IMR-90 (cell line): ENCODE results near the gene RGS3. TPM values are rescaled to one million over a fixed set of nuclear protein-coding genes. Genes with fewer than 3 reads are reported as not detected.

ENCODE experiments used
- ATAC-seq: fragments of 200-7000 bp; cut with Tn5 transposase; 2 replicates; pipeline ENCODE4 v1.9.1; 2020; ENCODE audit warnings: low read depth, mild to moderate bottlenecking, moderate library complexity
- BruUV-seq: library from RNA; stranded (reverse); fragments of 400-500 nt; replicated peaks from 2 replicates; lab custom pipeline; 2021; lab: Mats Ljungman, UMichigan
- CTCF ChIA-PET: fragments of 300-600 bp; formaldehyde crosslinking; extraction: SDS; loops from one replicate; lab custom pipeline; 2021; ENCODE audit warnings: antibody characterized with exemption; lab: Yijun Ruan, JAX
- POLR2A ChIA-PET: fragments of 300-600 bp; sonication (Branson Sonifier 250); formaldehyde crosslinking; loops from one replicate; lab custom pipeline; 2022; ENCODE audit warnings: antibody characterized with exemption; ENCODE audit not compliant: unreplicated experiment; lab: Charles Lee
- DNase-seq: peaks from one replicate; pipeline ENCODE4 v3.0.0; 2013
- H2AFZ ChIP-seq: replicated peaks from 2 replicates; pipeline ENCODE3; 2013; ENCODE audit warnings: low read length, mild to moderate bottlenecking; ENCODE audit not compliant: poor library complexity
- H2AK5ac ChIP-seq: 2 replicates; pipeline ENCODE4 v1.6.1; 2013; ENCODE audit warnings: low read depth, low read length, inconsistent platforms
- H2AK9ac ChIP-seq: replicated peaks from 2 replicates; pipeline ENCODE3; 2013; ENCODE audit warnings: mild to moderate bottlenecking, low read depth, low read length, moderate library complexity; ENCODE audit not compliant: poor library complexity
- H2BK120ac ChIP-seq: 2 replicates; pipeline ENCODE4 v1.6.1; 2013; ENCODE audit warnings: low read depth, low read length, inconsistent platforms
- H2BK15ac ChIP-seq: 3 replicates; pipeline ENCODE4 v1.6.1; 2013; ENCODE audit warnings: low read depth, low read length, inconsistent platforms
- H2BK20ac ChIP-seq: 2 replicates; pipeline ENCODE4 v1.6.1; 2013; ENCODE audit warnings: low read depth, mild to moderate bottlenecking, inconsistent platforms, low read length, moderate library complexity
- H2BK5ac ChIP-seq: 2 replicates; pipeline ENCODE4 v1.6.1; 2013; ENCODE audit warnings: mild to moderate bottlenecking, low read depth, low read length, inconsistent platforms; ENCODE audit not compliant: poor library complexity, severe bottlenecking
- H3K14ac ChIP-seq: replicated peaks from 2 replicates; pipeline ENCODE4 v1.6.1; 2013; ENCODE audit warnings: low read depth, low read length, inconsistent platforms
- H3K18ac ChIP-seq: 2 replicates; pipeline ENCODE4 v1.6.1; 2013; ENCODE audit warnings: low read depth, low read length, control low read depth
- H3K23ac ChIP-seq: 2 replicates; pipeline ENCODE4 v1.6.1; 2013; ENCODE audit warnings: low read depth, low read length, inconsistent platforms
- H3K27ac ChIP-seq: 2 replicates; pipeline ENCODE4 v1.5.1; 2013; ENCODE audit warnings: mild to moderate bottlenecking, control low read depth, low read length; ENCODE audit not compliant: insufficient read depth
- H3K27me3 ChIP-seq: 2 replicates; pipeline ENCODE4 v1.6.1; 2013; ENCODE audit warnings: low read length; ENCODE audit not compliant: control insufficient read depth, insufficient read depth
- H3K36me3 ChIP-seq: 2 replicates; pipeline ENCODE4 v1.6.1; 2013; ENCODE audit warnings: low read length, mixed read lengths; ENCODE audit not compliant: control insufficient read depth, insufficient read depth
- H3K4ac ChIP-seq: 2 replicates; pipeline ENCODE4 v1.6.1; 2013; ENCODE audit warnings: low read depth, low read length, inconsistent platforms
- H3K4me1 ChIP-seq: 2 replicates; pipeline ENCODE4 v1.6.1; 2013; ENCODE audit warnings: low read length, mixed read lengths; ENCODE audit not compliant: control insufficient read depth, insufficient read depth
- H3K4me2 ChIP-seq: 2 replicates; pipeline ENCODE4 v1.6.1; 2013; ENCODE audit warnings: low read depth, mild to moderate bottlenecking, control low read depth, low read length, moderate library complexity
- H3K4me3 ChIP-seq: 2 replicates; pipeline ENCODE4 v1.5.1; 2013; ENCODE audit warnings: low read depth, mild to moderate bottlenecking, control low read depth, low read length, moderate library complexity; ENCODE audit not compliant: insufficient read depth
- H3K56ac ChIP-seq: 2 replicates; pipeline ENCODE4 v1.6.1; 2013; ENCODE audit warnings: low read length, inconsistent platforms; ENCODE audit not compliant: insufficient read depth; ENCODE audit errors: extremely low read depth
- H3K79me1 ChIP-seq, 2 experiments: 2 replicates each; pipeline ENCODE4 v1.6.1; 2013; ENCODE audit warnings: low read length in 2 of 2, inconsistent platforms in 1 of 2, low read depth in 1 of 2
- H3K9ac ChIP-seq: 2 replicates; pipeline ENCODE4 v1.6.1; 2013; ENCODE audit warnings: low read depth, low read length, control low read depth
- H3K9me1 ChIP-seq: 2 replicates; pipeline ENCODE4 v1.6.1; 2013; ENCODE audit warnings: low read length, inconsistent platforms; ENCODE audit not compliant: insufficient read depth
- H3K9me3 ChIP-seq: 2 replicates; pipeline ENCODE4 v1.6.1; 2013; ENCODE audit warnings: low read length; ENCODE audit not compliant: control insufficient read depth, insufficient read depth
- H4K20me1 ChIP-seq: 2 replicates; pipeline ENCODE4 v1.6.1; 2013; ENCODE audit warnings: low read length, inconsistent platforms; ENCODE audit not compliant: insufficient read depth
- H4K5ac ChIP-seq: 2 replicates; pipeline ENCODE4 v1.6.1; 2013; ENCODE audit warnings: mild to moderate bottlenecking, low read depth, low read length, control low read depth
- H4K8ac ChIP-seq, 2 experiments: 2 replicates each; pipeline ENCODE4 v1.6.1; 2013; ENCODE audit warnings: low read depth in 2 of 2, low read length in 2 of 2, control low read depth in 1 of 2, inconsistent platforms in 1 of 2
- H4K91ac ChIP-seq: 2 replicates; pipeline ENCODE4 v1.6.1; 2013; ENCODE audit warnings: low read depth, low read length, inconsistent platforms; ENCODE audit not compliant: insufficient read depth
- FOS ChIP-seq: fragments of 150-350 bp; IDR thresholded peaks from 2 replicates; pipeline ENCODE4 v1.6.1; 2016; ENCODE audit warnings: low read depth, low read length
- MAFK ChIP-seq: IDR thresholded peaks from 2 replicates; pipeline ENCODE4 v1.6.1; 2012; ENCODE audit warnings: low read depth, low read length, improper control_type of control experiment
- MAZ ChIP-seq: IDR thresholded peaks from 2 replicates; pipeline ENCODE4 v1.6.1; 2012; ENCODE audit warnings: low read depth, mild to moderate bottlenecking, low read length, improper control_type of control experiment, moderate library complexity, borderline replicate concordance
- POLR2A ChIP-seq: IDR thresholded peaks from 2 replicates; pipeline ENCODE4 v1.6.1; 2012; ENCODE audit warnings: mild to moderate bottlenecking, low read depth, low read length
- WGBS, 2 experiments: methylation state at CpG; one replicate each; pipeline versions ENCODE4 v1.1.5 to v1.1.7; 2013; ENCODE audit warnings: missing lambda C conversion rate in 2 of 2; ENCODE audit not compliant: insufficient read length in 1 of 2; ENCODE audit errors: extremely low coverage in 2 of 2; 5-methylcytosine and 5-hydroxymethylcytosine counted together
- dilution Hi-C: fragments of 300-500 bp; cut with HindIII; formaldehyde crosslinking; loops from one replicate; pipeline ENCODE4 v1.14.3; 2018; ENCODE audit warnings: low sequenced_read_pairs; ENCODE audit not compliant: unreplicated experiment
- in situ Hi-C: fragments of 300-500 bp; cut with MboI; formaldehyde crosslinking; loops from 3 replicates; pipeline ENCODE4 v1.14.3; 2019; ENCODE audit warnings: low sequenced_read_pairs, inconsistent platforms, mixed read lengths
- intact Hi-C: fragments of 100-400 bp; cut with micrococcal nuclease; formaldehyde crosslinking; loops from 2 replicates; pipeline ENCODE4 v1.10.0; 2022
- polyA plus RNA-seq, 3 experiments: library from polyadenylated mRNA; depleted of rRNA; stranded (reverse); fragments of >200 nt; gene quantifications; 2 replicates each; pipeline ENCODE4 v1.2.3, GENCODE V29; 2012; ENCODE audit warnings: low replicate concordance in 1 of 3
- total RNA-seq: library from RNA; depleted of rRNA; stranded (reverse); fragments of >200 nt; gene quantifications from 2 replicates; pipeline ENCODE4 v1.2.3, GENCODE V29; 2012

The RGS3 gene
- total and polyA plus RNA-seq, 2 of the 4 experiments (the other 2 are of a cell fraction), result 51.8 to 65.6 TPM

- WGBS, 2 experiments, result 33% methylated on average over 2 of the region's 6 CpGs; no CpG with 5 or more reads in 1 of the 2 experiments
- Histone ChIP-seq H4K20me1 (no peaks in the 10 kb centered on the region), H3K4me3 (no peak overlapping the region), H3K79me1 (no peaks in the 10 kb centered on the region), H4K5ac (no peak overlapping the region; the same call in 1 of the 2 replicates), H2AFZ (no peak overlapping the region), H4K8ac (peak overlapping the region in 1 of 2 experiments; percentile 16; a peak in 2 of 4 replicates), H2BK15ac (0 out of 3 replicates have a peak overlapping the region, but pooled peaks have one; percentile 2), H3K9me3 (no peaks in the 10 kb centered on the region), H3K4me2 (no peak overlapping the region; the same call in 1 of the 2 replicates), H2AK5ac (peak overlapping the region; percentile 2; the same call in 1 of the 2 replicates), H3K9me1 (no peaks in the 10 kb centered on the region), H3K4me1 (peaks cover 12% of the 10 kb centered on the region), H3K4ac (no peak overlapping the region), H3K18ac (no peak overlapping the region), H3K23ac (no peak overlapping the region), H3K14ac (no peak overlapping the region), H3K27ac (no peak overlapping the region), H2AK9ac (no peak overlapping the region), H2BK5ac (no peak overlapping the region), H3K56ac (no peak overlapping the region), H3K36me3 (no peaks in the 10 kb centered on the region), H3K27me3 (peaks cover 8% of the 10 kb centered on the region), H4K91ac (no peak overlapping the region; the same call in 1 of the 2 replicates), H3K9ac (no peak overlapping the region), H2BK20ac (no peak overlapping the region), H2BK120ac (no peak overlapping the region)
- dilution Hi-C loops (no loop called here), intact Hi-C loops (no loop called here), in situ Hi-C loops (no loop called here)
- CTCF ChIA-PET, result interaction anchor here (0.6 to 0.8 kb wide), 2 partner anchors 9 to 925 kb away, joined by 3 to 4 read pairs; no protein-coding TSS in a partner anchor
- no peak for TF ChIP-seq POLR2A
- TF ChIP-seq FOS, result no peak
- no peak for TF ChIP-seq MAZ
- no peak for TF ChIP-seq MAFK
- no TSS peak for BruUV-seq
- DNase-seq, result no peak
- ATAC-seq, result peak; percentile 21; the same call in 1 of the 2 replicates
- POLR2A ChIA-PET, result interaction anchor here (0.5 kb wide), 1 partner anchor 15 kb away, joined by 9 read pairs; no protein-coding TSS in a partner anchor
Measured at GRCh38 chr9:113468716-113469448, 5.4 kb downstream of the RGS3 start.
